T-cell (primary cell): Measurements from ENCODE around the gene FAM135A. TPM values are rescaled to one million over a fixed set of nuclear protein-coding genes. Genes with fewer than 3 reads are reported as not detected.
A peak's percentile ranks its signal among the peaks of the same experiment; 100 is the strongest.

Experiments
- ATAC-seq, 4 experiments: fragments of 200-7000 bp in 3 of 4; fragments of 150-1000 bp in 1 of 4; cut with Tn5 transposase; replicated peaks in 1 of 4; 1 replicate in 3 of 4; 2 replicates in 1 of 4; pipeline ENCODE4 v1.10.0; 2021; ENCODE audit warnings: moderate library complexity in 3 of 4, mild to moderate bottlenecking in 2 of 4, moderate number of reproducible peaks in 1 of 4
- CTCF ChIA-PET, 2 donors: fragments of 300-600 bp; sonication (Branson Sonifier 250); formaldehyde crosslinking; loops; one replicate each; lab custom pipeline; 2022; ENCODE audit warnings: antibody characterized with exemption in 2 of 2; lab: Charles Lee
- POLR2A ChIA-PET, 2 donors: fragments of 300-600 bp; sonication (Branson Sonifier 250); formaldehyde crosslinking; loops; one replicate each; lab custom pipeline; 2022; ENCODE audit warnings: antibody characterized with exemption in 2 of 2; lab: Charles Lee
- DNase-seq, 35 experiments: peaks; one replicate each; pipeline versions ENCODE4 v3.0.0 to v3.0.0-alpha.2; 2013 to 2023
- H3K27ac ChIP-seq: one replicate; pipeline ENCODE4 v1.5.1; 2013; ENCODE audit warnings: low read length
- H3K27me3 ChIP-seq, 2 experiments: replicated peaks in 1 of 2; 1 replicate in 1 of 2; 2 replicates in 1 of 2; pipeline versions ENCODE4 v1.6.1 to v1.7.0; 2013; ENCODE audit warnings: low read length in 1 of 2, mixed read lengths in 1 of 2; ENCODE audit not compliant: control insufficient read depth in 2 of 2, insufficient read depth in 2 of 2; ENCODE audit errors: extremely low read depth in 1 of 2
- H3K36me3 ChIP-seq, 2 donors: 1 replicate in 1 of 2; 2 replicates in 1 of 2; pipeline versions ENCODE4 v1.6.1 to v1.7.0; 2013; ENCODE audit warnings: low read length in 1 of 2; ENCODE audit not compliant: control insufficient read depth in 2 of 2, insufficient read depth in 1 of 2; ENCODE audit errors: extremely low read depth in 1 of 2
- H3K4me1 ChIP-seq, 2 experiments: 1 replicate in 1 of 2; 2 replicates in 1 of 2; pipeline versions ENCODE4 v1.6.1 to v1.7.0; 2013; ENCODE audit warnings: low read length in 2 of 2, mixed read lengths in 1 of 2; ENCODE audit not compliant: insufficient read depth in 2 of 2, control insufficient read depth in 1 of 2; ENCODE audit errors: extremely low read depth in 1 of 2
- H3K4me3 ChIP-seq, 2 donors: 1 replicate in 1 of 2; 2 replicates in 1 of 2; pipeline versions ENCODE4 v1.5.1 to v1.7.0; 2013; ENCODE audit warnings: mild to moderate bottlenecking in 2 of 2, low read length in 1 of 2, moderate library complexity in 1 of 2; ENCODE audit not compliant: control insufficient read depth in 1 of 2; ENCODE audit errors: extremely low read depth in 1 of 2
- H3K9me3 ChIP-seq: 2 replicates; pipeline ENCODE4 v1.7.0; 2013
- H3K27ac Mint-ChIP-seq, 2 donors: one replicate each; pipeline ENCODE4 v1.8.0; 2020 to 2021; ENCODE audit warnings: mild to moderate bottlenecking in 2 of 2, mixed read lengths in 2 of 2
- H3K27me3 Mint-ChIP-seq, 2 donors: one replicate each; pipeline ENCODE4 v1.8.0; 2021 to 2022; ENCODE audit warnings: mixed read lengths in 2 of 2
- H3K36me3 Mint-ChIP-seq: one replicate; pipeline ENCODE4 v1.8.0; 2021; ENCODE audit warnings: mixed read lengths
- H3K4me1 Mint-ChIP-seq, 3 donors: one replicate each; pipeline ENCODE4 v1.8.0; 2020 to 2022; ENCODE audit warnings: mixed read lengths in 3 of 3, mild to moderate bottlenecking in 1 of 3
- H3K4me3 Mint-ChIP-seq, 3 donors: one replicate each; pipeline ENCODE4 v1.8.0; 2020 to 2022; ENCODE audit warnings: mild to moderate bottlenecking in 3 of 3, mixed read lengths in 3 of 3, moderate library complexity in 3 of 3
- H3K9me3 Mint-ChIP-seq, 3 donors: one replicate each; pipeline ENCODE4 v1.8.0; 2020 to 2022; ENCODE audit warnings: mixed read lengths in 3 of 3
- WGBS: methylation state at CpG from one replicate; pipeline ENCODE4 v1.1.5; 2013; ENCODE audit warnings: missing lambda C conversion rate; ENCODE audit not compliant: insufficient coverage; 5-methylcytosine and 5-hydroxymethylcytosine counted together
- total RNA-seq, 35 experiments: library from RNA in 6 of 35; stranded (reverse) in 6 of 35; fragments of 120-200 nt in 1 of 35; gene quantifications; one replicate each; pipeline versions ENCODE4 v1.2.1 to v1.2.4 and lab custom pipeline; 2013 to 2026

The FAM135A gene
- total RNA-seq (1 to 10 TPM; 6.4 to 8.4 (median 7.6) TPM), total RNA-seq (lab: John Stamatoyannopoulos, UW) (3.1 to 25.3 (median 11.4) reads per million in 29 experiments)
- total RNA-seq (2013): 11.2 TPM

DNA sequence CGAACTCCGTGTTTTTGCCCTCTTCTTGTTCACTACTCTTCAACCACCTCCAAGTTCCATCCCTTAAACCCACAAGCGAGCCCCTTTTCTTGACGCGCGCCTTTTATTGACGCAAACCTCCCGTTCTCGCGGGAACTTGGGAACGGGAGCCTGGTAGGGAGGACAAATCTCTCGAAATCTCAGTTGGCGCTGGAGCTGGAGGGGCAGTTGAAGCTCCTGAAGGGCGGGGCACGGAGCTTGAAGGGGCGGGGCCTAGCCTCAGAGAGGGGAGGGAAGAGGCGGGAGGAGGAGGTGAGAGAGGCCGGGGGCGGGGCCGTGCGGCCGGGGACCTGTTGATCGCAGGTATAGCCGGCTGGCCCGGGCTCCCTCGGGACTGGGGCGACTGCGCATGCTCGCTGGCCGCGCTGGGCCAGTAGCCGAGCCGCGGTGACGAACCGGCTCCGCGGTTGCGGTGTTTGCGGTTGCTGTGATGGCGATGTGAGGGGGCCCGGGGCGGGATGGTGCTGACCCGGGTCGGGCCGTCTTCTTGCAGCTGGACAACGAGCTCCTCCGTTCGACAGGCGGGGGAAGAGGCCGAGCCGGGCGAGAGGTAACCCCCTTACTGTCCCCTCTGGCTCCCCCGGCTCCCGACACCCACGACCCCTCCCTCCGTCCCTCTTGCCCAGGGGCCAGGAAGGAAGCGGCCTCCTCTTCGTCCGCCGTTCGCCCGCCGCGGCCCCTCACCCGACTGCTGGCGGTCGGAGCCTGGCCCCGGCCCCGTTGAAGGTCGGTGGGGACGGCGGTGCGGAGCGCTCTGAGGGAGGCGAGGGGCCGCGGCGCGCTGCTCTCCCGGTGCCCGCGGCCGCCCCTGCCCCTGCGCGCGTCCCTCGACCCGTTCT lies at the start of gene FAM135A:
FAM135A (plus strand) TSS at position 395 of the 878 bp plus-strand sequence. CDS start 14,835 bp downstream, outside the sequence.
- peak within 1 kb of the TSS; percentile 63 for H3K27ac ChIP-seq
- under 1% methylated on average over 74 of the region's 89 CpGs for WGBS
- peak within 1 kb of the TSS; percentile 87 to 96 (median 95) for H3K4me3 Mint-ChIP-seq
- H3K36me3 ChIP-seq: no peaks in the 10 kb centered on the region
- peak; percentile 80 to 94 (median 86) for DNase-seq
- H3K36me3 Mint-ChIP-seq: peaks cover 4% of the 10 kb centered on the region
- ChIA-PET CTCF (interaction anchor here (0.6 to 3.0 kb wide), 9 partner anchors 10 to 617 kb away, joined by 3 to 11 read pairs (median 4); partner anchors contain the start of gene LMBRD1 (in 1 of the 2)), POLR2A (interaction anchor here in 1 of 2 donors (0.6 kb wide), 4 partner anchors 8 to 598 kb away, joined by 3 to 6 read pairs (median 3); no protein-coding TSS in a partner anchor)
- no peaks in the 10 kb centered on the region for H3K27me3 ChIP-seq
- H3K9me3 ChIP-seq: no peaks in the 10 kb centered on the region
- H3K27me3 Mint-ChIP-seq: no peaks in the 10 kb centered on the region
- H3K27ac Mint-ChIP-seq: peak within 1 kb of the TSS; percentile 80 to 87
- H3K4me1 ChIP-seq: peaks cover 4 to 9% of the 10 kb centered on the region in 2 experiments
- peak; percentile 90 to 96 (median 96) for ATAC-seq
- H3K4me3 ChIP-seq: peak within 1 kb of the TSS; percentile 86 to 87
- H3K9me3 Mint-ChIP-seq: no peaks in the 10 kb centered on the region
- peaks cover 22 to 26% (median 23%) of the 10 kb centered on the region in 3 donors for H3K4me1 Mint-ChIP-seq

DNA sequence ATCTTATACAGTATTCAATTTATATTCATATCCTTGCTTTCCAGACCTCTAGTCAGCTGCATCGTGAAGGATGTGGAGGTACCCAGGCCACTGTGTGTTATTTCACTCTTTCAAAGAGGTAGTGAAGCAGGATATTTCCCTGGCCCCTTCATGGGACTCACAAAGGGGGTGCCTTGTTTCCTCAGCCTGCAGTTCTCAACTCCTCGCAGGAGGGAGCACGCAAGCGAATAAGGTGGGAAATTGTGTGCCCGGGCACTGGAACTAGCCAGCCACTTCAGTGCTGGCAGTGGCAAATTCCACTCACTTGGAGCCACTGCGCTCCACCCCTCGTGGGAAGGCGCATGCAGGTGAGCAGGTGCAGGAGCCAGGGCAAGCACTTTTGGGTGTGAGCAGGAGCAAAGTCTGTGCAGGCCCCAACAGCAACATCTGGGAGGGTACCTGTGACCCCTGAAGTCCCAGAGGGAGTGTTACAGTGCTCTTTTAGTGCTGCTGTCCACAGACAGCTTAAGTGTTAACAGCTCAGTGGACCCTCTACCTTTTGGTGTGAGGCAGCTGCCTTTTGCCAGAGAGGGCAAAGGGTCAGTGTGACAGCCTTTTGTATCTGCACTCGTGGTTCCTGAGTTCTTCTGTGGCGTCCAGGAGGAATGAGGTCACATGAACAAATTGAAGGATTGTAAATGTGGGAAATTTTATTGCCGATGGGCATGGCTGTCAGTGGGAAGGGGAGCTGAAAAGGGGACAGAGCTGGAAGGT lies 49.4 kb upstream of the FAM135A start:
- Histone ChIP-seq H3K27me3 (peaks cover 4 to 12% of the 10 kb centered on the region in 2 experiments), H3K4me1 (no peaks in the 10 kb centered on the region), H3K36me3 (no peaks in the 10 kb centered on the region), H3K9me3 (no peaks in the 10 kb centered on the region), H3K27ac (no peak overlapping the region), H3K4me3 (no peak overlapping the region)
- no peaks in the 10 kb centered on the region for H3K9me3 Mint-ChIP-seq
- WGBS: 88% methylated on average over 7 of the region's 11 CpGs
- peaks cover 10 to 13% of the 10 kb centered on the region in 2 donors for H3K27me3 Mint-ChIP-seq
- H3K27ac Mint-ChIP-seq: no peak overlapping the region
- DNase-seq (no peak), ATAC-seq (no peak)
- ChIA-PET CTCF (interaction anchor here in 1 of 2 donors (0.6 kb wide), 1 partner anchor 8 kb away, joined by 3 read pairs; no protein-coding TSS in a partner anchor), POLR2A (no interaction called here)
- H3K36me3 Mint-ChIP-seq: no peaks in the 10 kb centered on the region
- H3K4me1 Mint-ChIP-seq: no peaks in the 10 kb centered on the region
- no peak overlapping the region for H3K4me3 Mint-ChIP-seq

GRCh38 chr6:70369332-70369950 lies 43.9 kb upstream of the FAM135A start:
- peak in 34 of 35 experiments; percentile 15 to 81 (median 48) for DNase-seq
- ChIA-PET POLR2A (interaction anchor here in 1 of 2 donors (0.7 kb wide), 1 partner anchor 44 kb away, joined by 3 read pairs; no protein-coding TSS in a partner anchor), CTCF (interaction anchor here (0.6 to 1.6 kb wide), 14 partner anchors 10 to 318 kb away, joined by 3 to 7 read pairs (median 4); partner anchors contain the start of gene FAM135A (in 1 of the 2))
- Mint-ChIP-seq H3K4me1 (no peaks in the 10 kb centered on the region), H3K27ac (no peak overlapping the region), H3K36me3 (no peaks in the 10 kb centered on the region), H3K27me3 (peaks cover 7 to 10% of the 10 kb centered on the region in 2 donors), H3K9me3 (no peaks in the 10 kb centered on the region), H3K4me3 (no peak overlapping the region)
- Histone ChIP-seq H3K36me3 (no peaks in the 10 kb centered on the region), H3K4me3 (no peak overlapping the region), H3K27ac (no peak overlapping the region), H3K9me3 (no peaks in the 10 kb centered on the region), H3K27me3 (peaks cover 4% of the 10 kb centered on the region in 2 experiments), H3K4me1 (no peaks in the 10 kb centered on the region)
- peak; percentile 71 to 76 (median 73) for ATAC-seq
- WGBS: 2% methylated on average over 4 of the region's 5 CpGs

GRCh38 chr6:70370496-70370895 lies 42.8 kb upstream of the FAM135A start:
- 60% methylated on average over 1 of the region's 4 CpGs for WGBS
- POLR2A ChIA-PET: interaction anchor here in 1 of 2 donors (0.6 to 1.1 kb wide), 2 partner anchors 25 to 42 kb away, joined by 3 read pairs; no protein-coding TSS in a partner anchor

GRCh38 chr6:70371454-70372105 lies 41.7 kb upstream of the FAM135A start:
- H3K9me3 Mint-ChIP-seq: no peaks in the 10 kb centered on the region
- H3K4me3 Mint-ChIP-seq: no peak overlapping the region
- H3K27ac Mint-ChIP-seq: no peak overlapping the region
- ChIA-PET POLR2A (interaction anchor here in 1 of 2 donors (1.1 kb wide), 1 partner anchor 24 kb away, joined by 3 read pairs; no protein-coding TSS in a partner anchor), CTCF (interaction anchor here (0.5 to 1.9 kb wide), 17 partner anchors 8 to 478 kb away, joined by 3 to 11 read pairs (median 3); partner anchors contain the start of gene FAM135A (in 1 of the 2))
- H3K27me3 ChIP-seq: peaks cover 0 to 3% of the 10 kb centered on the region in 2 experiments
- H3K9me3 ChIP-seq: no peaks in the 10 kb centered on the region
- H3K4me1 ChIP-seq: no peaks in the 10 kb centered on the region
- no peak overlapping the region for H3K4me3 ChIP-seq
- H3K36me3 Mint-ChIP-seq: no peaks in the 10 kb centered on the region
- H3K4me1 Mint-ChIP-seq: no peaks in the 10 kb centered on the region
- H3K27me3 Mint-ChIP-seq: peaks cover 17 to 21% of the 10 kb centered on the region in 2 donors
- no peak overlapping the region for H3K27ac ChIP-seq
- ATAC-seq (peak in 2 of 4 experiments; percentile 52), DNase-seq (peak in 1 of 35 experiments; percentile 67)
- no CpG with 5 or more reads among the region's 1 CpG for WGBS
- no peaks in the 10 kb centered on the region for H3K36me3 ChIP-seq

More at GRCh38 chr6:70370496-70370895, 42.8 kb upstream of the FAM135A start:
- no peaks in the 10 kb centered on the region for H3K4me1 ChIP-seq
- H3K27me3 Mint-ChIP-seq: peaks cover 11 to 15% of the 10 kb centered on the region in 2 donors
- no peak overlapping the region for H3K27ac Mint-ChIP-seq
- H3K4me3 Mint-ChIP-seq: no peak overlapping the region
- no peaks in the 10 kb centered on the region for H3K9me3 Mint-ChIP-seq
- H3K36me3 Mint-ChIP-seq: no peaks in the 10 kb centered on the region
- no peaks in the 10 kb centered on the region for H3K4me1 Mint-ChIP-seq
- H3K36me3 ChIP-seq: no peaks in the 10 kb centered on the region
- DNase-seq: no peak
- H3K4me3 ChIP-seq: no peak overlapping the region
- peaks cover 0 to 4% of the 10 kb centered on the region in 2 experiments for H3K27me3 ChIP-seq
- CTCF ChIA-PET: interaction anchor here (0.6 to 1.6 kb wide), 7 partner anchors 9 to 1877 kb away, joined by 3 to 6 read pairs (median 3); partner anchors contain the start of gene FAM135A (in 1 of the 2)
- no peaks in the 10 kb centered on the region for H3K9me3 ChIP-seq
- ATAC-seq: no peak
- H3K27ac ChIP-seq: no peak overlapping the region
